Glutamatergic neuron (in vitro differentiated cells): Measurements from ENCODE around the gene CASKIN2. TPM values are rescaled to one million over a fixed set of nuclear protein-coding genes. Genes with fewer than 3 reads are reported as not detected.

Experiments used
- DNase-seq: peaks from one replicate; pipeline ENCODE4 v3.0.0; 2022
- H3K27ac Mint-ChIP-seq: one replicate; pipeline ENCODE4 v1.8.0; 2020; ENCODE audit warnings: mild to moderate bottlenecking, mixed read lengths, inconsistent platforms; ENCODE audit not compliant: unreplicated experiment
- H3K27me3 Mint-ChIP-seq: one replicate; pipeline ENCODE4 v1.8.0; 2020; ENCODE audit warnings: mild to moderate bottlenecking, moderate library complexity, mixed read lengths, inconsistent platforms; ENCODE audit not compliant: unreplicated experiment
- H3K36me3 Mint-ChIP-seq: one replicate; pipeline ENCODE4 v1.8.0; 2020; ENCODE audit warnings: mild to moderate bottlenecking, mixed read lengths, inconsistent platforms; ENCODE audit not compliant: unreplicated experiment
- H3K4me1 Mint-ChIP-seq: one replicate; pipeline ENCODE4 v1.8.0; 2020; ENCODE audit warnings: mild to moderate bottlenecking, low read depth, mixed read lengths, inconsistent platforms; ENCODE audit not compliant: unreplicated experiment
- H3K4me3 Mint-ChIP-seq: one replicate; pipeline ENCODE4 v1.8.0; 2020; ENCODE audit warnings: mild to moderate bottlenecking, mixed read lengths, inconsistent platforms; ENCODE audit not compliant: unreplicated experiment
- H3K9me3 Mint-ChIP-seq: one replicate; pipeline ENCODE4 v1.8.0; 2020; ENCODE audit warnings: mild to moderate bottlenecking, moderate library complexity, mixed read lengths, inconsistent platforms; ENCODE audit not compliant: unreplicated experiment
- total RNA-seq: library from RNA; stranded (reverse); fragmentation: NEBNext Ultra II Directional; extraction: Animal tissue kit (Norgen Biotek cat#: 25700); gene quantifications from one replicate; pipeline ENCODE4 v1.2.1, GENCODE V29; 2021; ENCODE audit not compliant: unreplicated experiment
- TF ChIP-seq, protein P1 (sequence below): fragments of 200-600 bp; sonication (generic); IDR thresholded peaks from one replicate; pipeline ENCODE4 v1.5.0; 2021; ENCODE audit not compliant: partially characterized antibody, unreplicated experiment

Gene CASKIN2
- total RNA-seq, 1 donor from 2014 or later = 22.1 TPM

DNA sequence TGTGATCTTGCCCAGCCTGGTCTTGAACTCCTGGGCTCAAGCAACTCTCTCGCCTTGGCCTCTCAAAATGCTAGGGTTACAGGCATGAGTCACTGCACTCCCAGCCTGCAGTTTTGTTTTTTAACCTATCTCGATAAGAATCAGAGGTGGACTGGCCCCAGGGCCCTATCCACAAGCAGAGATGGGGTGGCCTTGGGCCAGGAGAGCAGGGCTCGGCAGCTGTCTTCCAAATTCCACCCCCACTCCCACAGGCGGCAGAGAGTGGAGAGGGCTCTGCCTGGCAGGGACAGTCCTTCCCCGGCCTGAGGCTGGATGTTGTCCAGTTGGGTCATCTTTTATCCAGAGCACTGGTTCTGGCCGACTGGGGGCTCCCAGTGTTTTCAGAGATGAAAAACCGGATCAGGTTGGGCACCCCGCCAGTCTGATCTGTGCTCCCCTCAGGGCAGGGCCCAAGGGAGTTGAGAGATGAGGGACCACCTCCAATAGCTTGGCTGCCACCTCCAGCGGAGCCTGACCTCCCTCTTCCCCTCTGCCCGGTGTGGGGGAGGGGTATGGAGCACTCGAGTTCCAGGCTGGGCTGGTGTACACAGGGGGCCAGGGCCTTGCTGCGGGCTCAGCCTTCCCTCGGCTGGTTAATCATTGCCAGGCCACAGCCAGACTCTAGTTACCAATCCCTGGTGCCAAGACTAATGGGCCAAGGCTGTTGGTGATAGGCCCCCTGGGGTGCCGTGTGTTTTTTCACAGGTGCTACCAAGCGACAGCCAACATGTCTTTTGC, 41.9 kb upstream of the CASKIN2 start:
- peaks cover 2% of the 10 kb centered on the region for H3K27me3 Mint-ChIP-seq
- no peaks in the 10 kb centered on the region for H3K9me3 Mint-ChIP-seq
- DNase-seq = no peak
- no peak overlapping the region for H3K27ac Mint-ChIP-seq
- TF ChIP-seq, protein P1, sequence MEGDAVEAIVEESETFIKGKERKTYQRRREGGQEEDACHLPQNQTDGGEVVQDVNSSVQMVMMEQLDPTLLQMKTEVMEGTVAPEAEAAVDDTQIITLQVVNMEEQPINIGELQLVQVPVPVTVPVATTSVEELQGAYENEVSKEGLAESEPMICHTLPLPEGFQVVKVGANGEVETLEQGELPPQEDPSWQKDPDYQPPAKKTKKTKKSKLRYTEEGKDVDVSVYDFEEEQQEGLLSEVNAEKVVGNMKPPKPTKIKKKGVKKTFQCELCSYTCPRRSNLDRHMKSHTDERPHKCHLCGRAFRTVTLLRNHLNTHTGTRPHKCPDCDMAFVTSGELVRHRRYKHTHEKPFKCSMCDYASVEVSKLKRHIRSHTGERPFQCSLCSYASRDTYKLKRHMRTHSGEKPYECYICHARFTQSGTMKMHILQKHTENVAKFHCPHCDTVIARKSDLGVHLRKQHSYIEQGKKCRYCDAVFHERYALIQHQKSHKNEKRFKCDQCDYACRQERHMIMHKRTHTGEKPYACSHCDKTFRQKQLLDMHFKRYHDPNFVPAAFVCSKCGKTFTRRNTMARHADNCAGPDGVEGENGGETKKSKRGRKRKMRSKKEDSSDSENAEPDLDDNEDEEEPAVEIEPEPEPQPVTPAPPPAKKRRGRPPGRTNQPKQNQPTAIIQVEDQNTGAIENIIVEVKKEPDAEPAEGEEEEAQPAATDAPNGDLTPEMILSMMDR = no peak
- no peak overlapping the region for H3K4me3 Mint-ChIP-seq
- H3K36me3 Mint-ChIP-seq = no peaks in the 10 kb centered on the region
- H3K4me1 Mint-ChIP-seq = no peaks in the 10 kb centered on the region

DNA sequence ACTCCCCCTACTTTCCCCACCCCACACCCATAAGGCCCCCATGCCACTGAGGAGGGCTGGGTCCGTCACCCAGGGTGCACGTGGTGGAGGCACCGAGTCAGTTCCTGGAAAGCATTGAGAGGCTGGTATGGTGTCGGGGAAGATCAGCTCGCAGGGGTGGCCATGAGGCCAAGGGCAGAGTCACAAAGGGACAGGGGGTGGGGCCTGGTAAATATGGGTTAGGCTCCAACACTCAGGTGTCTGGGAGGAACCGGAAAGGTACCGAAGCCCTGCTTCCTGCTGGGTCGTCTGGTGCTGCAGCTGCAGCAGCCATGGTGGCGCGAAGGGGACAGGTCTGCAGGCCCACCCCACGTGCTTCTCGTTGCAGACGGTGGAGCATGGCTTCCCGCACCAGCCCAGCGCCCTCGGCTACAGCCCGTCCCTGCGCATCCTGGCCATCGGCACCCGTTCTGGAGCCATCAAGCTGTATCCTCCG, 40.4 kb upstream of the CASKIN2 start:
- DNase-seq = no peak
- Mint-ChIP-seq H3K4me1 (no peaks in the 10 kb centered on the region), H3K27me3 (peaks cover 2% of the 10 kb centered on the region), H3K9me3 (no peaks in the 10 kb centered on the region), H3K4me3 (no peak overlapping the region), H3K27ac (no peak overlapping the region), H3K36me3 (no peaks in the 10 kb centered on the region)
- TF ChIP-seq, protein P1 = no peak

DNA sequence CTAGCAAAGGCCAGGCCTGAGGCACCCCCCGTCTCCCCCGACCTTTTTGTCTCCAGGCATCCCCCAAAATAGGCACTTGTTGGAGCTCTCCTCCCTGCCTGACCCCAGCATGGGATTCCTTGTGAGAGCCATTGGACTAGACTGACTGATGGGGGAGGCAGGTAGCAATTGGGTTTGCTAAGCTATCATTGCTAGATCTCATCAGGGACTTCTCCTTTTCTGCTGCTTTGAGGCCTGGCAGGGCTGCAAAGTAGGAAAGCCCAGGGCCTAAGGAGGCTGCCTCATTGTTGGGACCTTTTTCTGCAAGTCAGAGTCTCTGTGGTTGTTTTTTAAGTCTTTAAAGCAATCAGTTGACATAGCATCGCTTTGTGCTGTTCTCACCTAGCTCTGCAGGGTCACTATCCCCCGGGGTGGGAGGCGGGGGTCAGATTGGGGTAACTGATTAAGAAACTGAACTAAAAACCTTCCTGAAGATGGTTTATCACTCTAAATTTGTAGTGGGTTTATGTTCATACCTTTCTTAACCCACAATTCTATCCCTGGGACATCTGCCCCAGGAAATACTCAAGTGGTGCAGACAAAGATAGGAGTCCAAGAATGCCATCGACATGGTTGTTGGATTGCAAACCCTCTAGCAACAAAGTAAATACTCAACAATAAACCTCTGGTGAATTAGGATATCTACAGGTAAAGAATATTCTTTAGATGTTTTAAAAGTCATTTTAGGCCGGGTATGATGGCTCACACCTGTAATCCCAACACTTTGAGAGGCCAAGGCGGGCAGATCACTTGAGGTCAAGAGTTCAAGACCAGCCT, 38.2 kb upstream of the CASKIN2 start:
- H3K27ac Mint-ChIP-seq = no peak overlapping the region
- TF ChIP-seq, protein P1 = no peak
- H3K4me3 Mint-ChIP-seq = no peak overlapping the region

DNA sequence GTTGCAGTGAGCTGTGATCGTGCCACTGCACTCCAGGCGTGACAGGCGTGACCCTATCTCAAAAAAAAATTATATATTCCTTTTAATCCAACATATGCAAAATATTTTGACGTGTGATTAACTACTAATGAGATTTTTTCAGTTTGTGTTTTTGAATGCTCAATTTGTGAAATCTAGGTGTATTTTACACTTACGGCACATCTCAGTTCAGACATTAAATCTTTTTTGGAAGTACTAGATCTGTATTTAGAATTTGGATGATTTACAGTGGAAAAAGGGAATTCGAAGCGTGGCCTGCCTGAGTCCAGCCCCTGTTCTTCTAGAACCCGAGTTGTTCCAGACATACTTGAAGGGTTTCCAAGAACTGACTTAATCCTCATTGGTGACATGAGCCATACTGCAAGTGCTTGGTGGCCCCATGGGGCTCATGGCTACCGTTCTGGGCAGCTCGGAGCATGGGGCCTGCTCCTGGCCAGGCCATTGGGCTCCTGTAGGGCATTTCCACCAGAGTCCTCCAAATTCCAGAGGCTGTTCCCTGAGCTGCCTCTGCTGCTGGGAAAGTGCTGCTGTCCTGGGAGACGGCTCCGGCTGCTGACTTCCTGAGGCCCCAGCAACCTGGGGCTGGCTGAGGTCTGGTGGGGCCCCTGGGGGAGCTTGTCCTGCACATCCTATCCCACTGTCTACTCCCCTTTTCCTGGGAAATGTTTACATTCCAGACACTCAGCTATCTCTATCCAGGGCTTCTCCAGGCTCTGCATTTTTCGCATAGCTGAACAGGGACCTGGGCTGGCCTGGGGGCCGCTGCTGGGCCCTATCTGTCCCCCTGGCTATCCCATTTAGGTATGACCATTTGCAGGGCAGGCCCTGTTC, 37.3 kb upstream of the CASKIN2 start:
- TF ChIP-seq, protein P1 = no peak
- Mint-ChIP-seq H3K4me1 (no peaks in the 10 kb centered on the region), H3K27ac (no peak overlapping the region), H3K27me3 (no peaks in the 10 kb centered on the region), H3K36me3 (no peaks in the 10 kb centered on the region), H3K9me3 (no peaks in the 10 kb centered on the region), H3K4me3 (no peak overlapping the region)
- DNase-seq = no peak

More for the DNA sequence above, 38.2 kb upstream of the CASKIN2 start:
- DNase-seq = no peak
- no peaks in the 10 kb centered on the region for H3K9me3 Mint-ChIP-seq
- no peaks in the 10 kb centered on the region for H3K4me1 Mint-ChIP-seq
- H3K27me3 Mint-ChIP-seq = no peaks in the 10 kb centered on the region
- no peaks in the 10 kb centered on the region for H3K36me3 Mint-ChIP-seq
